GF-D8 (cell line): ENCODE results near the gene SYNGR1.

Experiments used
- DNase-seq: peaks from one replicate; lab custom pipeline; 2025; lab: John Stamatoyannopoulos, UW

Gene SYNGR1

GRCh38 chr22:39431216-39431801 is 81.5 kb downstream of the SYNGR1 start:
- no peak for DNase-seq

- DNase-seq, result no peak
Measured at GRCh38 chr22:39431821-39432251, 82.0 kb downstream of the SYNGR1 start.

- DNase-seq, result no peak
Measured at GRCh38 chr22:39432361-39432811, 82.6 kb downstream of the SYNGR1 start.

DNA sequence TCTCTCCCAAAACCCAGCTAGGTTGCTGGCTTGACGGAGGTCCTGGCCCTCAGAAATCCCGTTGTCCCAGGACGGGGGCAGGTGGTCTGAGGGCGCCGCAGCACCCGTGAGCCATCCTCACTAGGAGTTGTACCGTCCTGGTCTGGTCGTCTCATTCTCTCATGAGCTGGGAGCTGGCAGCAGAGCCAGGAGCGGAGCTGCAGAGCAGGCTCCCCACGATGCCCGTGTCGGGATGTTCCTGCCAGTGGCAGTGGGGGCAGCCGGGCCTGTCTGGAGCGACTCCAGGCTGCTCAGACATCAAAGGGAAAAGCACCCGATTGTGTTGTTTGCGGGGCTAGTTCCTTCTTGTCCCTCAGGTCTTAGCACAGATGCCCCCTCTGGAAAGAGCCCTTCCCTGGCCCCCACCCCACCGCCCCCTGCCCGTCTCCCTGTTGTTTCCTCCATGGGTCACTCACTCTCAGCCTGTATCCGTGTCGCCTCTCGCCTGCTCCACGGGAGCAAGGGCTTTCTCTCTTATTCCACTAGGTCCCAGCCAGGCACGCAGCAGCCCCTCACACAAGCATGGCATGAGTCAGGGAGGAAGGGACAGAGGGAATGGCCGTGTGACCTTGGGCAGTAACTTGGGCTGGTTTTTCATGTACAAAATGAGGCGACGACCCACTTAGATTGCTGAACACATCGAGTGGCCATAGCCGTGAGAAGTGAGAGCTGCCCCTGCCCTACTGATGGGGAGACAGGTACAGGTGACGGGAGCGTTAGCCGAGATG is 83.9 kb downstream of the SYNGR1 start:
- DNase-seq, result no peak

DNA sequence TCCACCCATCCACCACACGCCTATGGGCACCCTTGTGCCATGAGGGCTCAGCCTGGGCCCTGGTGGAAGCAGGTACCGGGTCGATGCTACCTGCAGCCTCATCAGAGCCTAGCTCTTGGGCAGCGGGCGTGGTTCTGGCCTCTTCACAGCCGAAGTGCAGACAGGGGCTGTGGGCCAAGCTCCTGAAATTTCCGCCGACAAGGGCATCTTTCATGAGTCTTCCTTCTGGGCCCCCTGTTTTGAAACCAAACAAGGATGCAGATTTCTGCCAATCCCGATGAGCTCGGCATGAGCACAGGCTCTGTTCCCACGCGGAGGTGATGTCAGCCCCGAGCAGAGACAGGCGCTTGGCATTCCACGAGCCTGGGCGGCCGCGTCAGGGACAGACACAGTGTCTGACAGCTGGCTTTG is 84.5 kb downstream of the SYNGR1 start:
- no peak for DNase-seq

DNA sequence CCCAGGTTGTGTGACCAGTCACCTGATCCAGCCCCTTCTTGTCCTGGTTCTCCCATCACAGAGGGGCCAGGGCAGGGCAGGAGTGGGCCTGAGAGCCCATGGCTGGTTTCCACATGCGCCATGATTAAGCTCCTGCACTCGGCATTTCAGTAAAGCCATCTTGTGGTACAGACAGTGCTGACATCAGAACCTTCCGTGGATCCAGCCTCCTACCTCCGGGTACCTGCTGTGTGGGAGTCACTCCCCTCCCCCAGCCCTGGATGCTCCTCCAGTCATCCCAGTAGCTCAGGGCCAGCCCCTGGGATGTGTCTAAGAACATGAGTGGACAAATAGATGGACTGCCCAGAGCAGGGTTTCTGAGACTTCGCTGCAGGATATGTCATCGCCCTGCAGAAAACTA is 84.9 kb downstream of the SYNGR1 start:
- DNase-seq, result no peak
